SK-N-SH (cell line): ENCODE results near the gene FBXL7. TPM values are rescaled to one million over a fixed set of nuclear protein-coding genes. Genes with fewer than 3 reads are reported as not detected.

ENCODE experiments used
- CTCF ChIA-PET: fragments of 300-600, 350-600 bp; formaldehyde crosslinking; extraction: SDS; loops from one replicate; lab custom pipeline; 2021; lab: Yijun Ruan, JAX
- POLR2A ChIA-PET: fragments of 350-600 bp; sonication (Branson Sonifier 250); formaldehyde crosslinking; extraction: SDS; loops from one replicate; lab custom pipeline; 2020; ENCODE audit warnings: antibody characterized with exemption, inconsistent platforms; lab: Yijun Ruan, JAX
- DNase-seq: peaks from one replicate; pipeline ENCODE4 v3.0.0; 2012
- H2AFZ ChIP-seq: fragments of 200-600 bp; sonication (generic); 2 replicates; pipeline ENCODE4 v1.8.1; 2016; ENCODE audit warnings: antibody characterized with exemption, mild to moderate bottlenecking, low read depth
- H3F3A ChIP-seq: fragments of 200-600 bp; sonication (generic); replicated peaks from 2 replicates; pipeline ENCODE3; 2016; ENCODE audit warnings: antibody characterized with exemption, mild to moderate bottlenecking; ENCODE audit not compliant: insufficient read depth
- H3K27ac ChIP-seq, 2 experiments: fragments of 200-500 bp in 1 of 2; fragments of 200-600 bp in 1 of 2; sonication (Bioruptor generic) in 1 of 2; sonication (generic), shearing (Covaris generic) in 1 of 2; 2 replicates each; pipeline versions ENCODE4 v1.5.1 to v1.6.1; 2014 to 2016; ENCODE audit warnings: low read depth in 2 of 2, inconsistent platforms in 1 of 2, low read length in 1 of 2, mild to moderate bottlenecking in 1 of 2, mixed read lengths in 1 of 2
- H3K27me3 ChIP-seq: fragments of 200-600 bp; sonication (generic), shearing (Covaris generic); 2 replicates; pipeline ENCODE4 v1.6.1; 2016; ENCODE audit warnings: mixed run types; ENCODE audit not compliant: insufficient read depth
- H3K36me3 ChIP-seq, 2 experiments: fragments of 200-500 bp in 1 of 2; fragments of 200-600 bp in 1 of 2; sonication (Bioruptor generic) in 1 of 2; sonication (generic) in 1 of 2; replicated peaks in 1 of 2; 2 replicates each; pipeline versions ENCODE3 to v1.5.1; 2014 to 2016; ENCODE audit warnings: low read length in 1 of 2, mild to moderate bottlenecking in 1 of 2; ENCODE audit not compliant: insufficient read depth in 2 of 2, control insufficient read depth in 1 of 2
- H3K4me1 ChIP-seq, 2 experiments: fragments of 200-500 bp in 1 of 2; fragments of 200-600 bp in 1 of 2; sonication (Bioruptor generic) in 1 of 2; sonication (generic), shearing (Covaris generic) in 1 of 2; 2 replicates each; pipeline versions ENCODE4 v1.5.1 to v1.6.1; 2014 to 2016; ENCODE audit warnings: low read depth in 1 of 2, low read length in 1 of 2, mixed run types in 1 of 2; ENCODE audit not compliant: insufficient read depth in 2 of 2, control insufficient read depth in 1 of 2
- H3K4me2 ChIP-seq: fragments of 200-600 bp; sonication (generic), shearing (Covaris generic); 2 replicates; pipeline ENCODE4 v1.6.1; 2017; ENCODE audit warnings: mixed run types
- H3K4me3 ChIP-seq, 2 experiments: fragments of 200-500 bp in 1 of 2; fragments of 200-600 bp in 1 of 2; sonication (Bioruptor generic) in 1 of 2; sonication (generic), shearing (Covaris generic) in 1 of 2; 2 replicates each; pipeline versions ENCODE4 v1.5.1 to v1.8.1; 2014 to 2016; ENCODE audit warnings: low read depth in 2 of 2, inconsistent platforms in 1 of 2, low read length in 1 of 2, mild to moderate bottlenecking in 1 of 2, mixed read lengths in 1 of 2, moderate library complexity in 1 of 2
- H3K79me2 ChIP-seq: fragments of 200-600 bp; sonication (generic); 2 replicates; pipeline ENCODE4 v1.8.1; 2017; ENCODE audit warnings: mild to moderate bottlenecking; ENCODE audit not compliant: insufficient read depth
- H3K9ac ChIP-seq: fragments of 200-600 bp; sonication (generic); 2 replicates; pipeline ENCODE4 v1.6.1; 2017; ENCODE audit warnings: mixed run types
- H3K9me2 ChIP-seq: fragments of 200-600 bp; sonication (generic); 2 replicates; pipeline ENCODE4 v1.6.1; 2017; ENCODE audit warnings: mixed run types
- H3K9me3 ChIP-seq: fragments of 200-600 bp; sonication (generic); 2 replicates; pipeline ENCODE4 v1.6.1; 2017; ENCODE audit warnings: mixed run types, mild to moderate bottlenecking, moderate library complexity
- H4K20me1 ChIP-seq: fragments of 200-600 bp; sonication (generic); 2 replicates; pipeline ENCODE4 v1.6.1; 2017; ENCODE audit warnings: mild to moderate bottlenecking, mixed run types; ENCODE audit not compliant: insufficient read depth
- CHD2 ChIP-seq: fragments of 150-350 bp; IDR thresholded peaks from 2 replicates; pipeline ENCODE4 v1.6.1; 2018; ENCODE audit warnings: low read length; ENCODE audit not compliant: partially characterized antibody
- EZH2phosphoT487 ChIP-seq: fragments of 200-600 bp; sonication (generic); IDR thresholded peaks from 2 replicates; pipeline ENCODE4 v1.6.1; 2017; ENCODE audit warnings: low read depth, mixed run types, mild to moderate bottlenecking, antibody characterized with exemption, moderate library complexity, borderline replicate concordance
- FOSL2 ChIP-seq: IDR thresholded peaks from 2 replicates; pipeline ENCODE4 v1.4.0; 2012; ENCODE audit warnings: low read depth, mild to moderate bottlenecking, moderate library complexity, borderline replicate concordance
- FOXJ3 ChIP-seq: sonication (generic); formaldehyde crosslinking; IDR thresholded peaks from 2 replicates; pipeline ENCODE4 v1.5.1; 2020; ENCODE audit warnings: mild to moderate bottlenecking, missing genetic modification reagents
- GABPA ChIP-seq: IDR thresholded peaks from 2 replicates; pipeline ENCODE4 v1.4.0; 2012; ENCODE audit warnings: low read depth, mild to moderate bottlenecking
- GATA2 ChIP-seq: sonication (generic); formaldehyde crosslinking; IDR thresholded peaks from 2 replicates; pipeline ENCODE4 v1.5.0; 2020; ENCODE audit warnings: mild to moderate bottlenecking, missing genetic modification reagents
- IRF3 ChIP-seq: fragments of 150-350 bp; IDR thresholded peaks from 2 replicates; pipeline ENCODE4 v1.6.1; 2016; ENCODE audit warnings: mild to moderate bottlenecking, low read depth, low read length
- MAX ChIP-seq: IDR thresholded peaks from 2 replicates; pipeline ENCODE4 v1.4.0; 2012; ENCODE audit warnings: low read depth
- MEF2A ChIP-seq: IDR thresholded peaks from 2 replicates; pipeline ENCODE4 v1.4.0; 2012; ENCODE audit warnings: low read depth, borderline replicate concordance
- MXI1 ChIP-seq: IDR thresholded peaks from 2 replicates; pipeline ENCODE4 v1.6.1; 2012; ENCODE audit warnings: mild to moderate bottlenecking, low read depth, low read length, improper control_type of control experiment
- RAD21 ChIP-seq: IDR thresholded peaks from 2 replicates; pipeline ENCODE4 v1.6.1; 2012; ENCODE audit warnings: mild to moderate bottlenecking, low read length
- RFX5 ChIP-seq: IDR thresholded peaks from 2 replicates; pipeline ENCODE4 v1.6.1; 2012; ENCODE audit warnings: mild to moderate bottlenecking, improper control_type of control experiment, low read length
- RXRA ChIP-seq: IDR thresholded peaks from 2 replicates; pipeline ENCODE4 v1.4.0; 2012; ENCODE audit warnings: low read depth, mild to moderate bottlenecking, borderline replicate concordance
- TAF1 ChIP-seq: IDR thresholded peaks from 2 replicates; pipeline ENCODE4 v1.6.1; 2012; ENCODE audit warnings: low read depth, mild to moderate bottlenecking, low read length, moderate library complexity, borderline replicate concordance
- TEAD4 ChIP-seq: IDR thresholded peaks from 2 replicates; pipeline ENCODE4 v1.4.0; 2012; ENCODE audit warnings: mild to moderate bottlenecking, borderline replicate concordance; ENCODE audit not compliant: insufficient read depth
- YY1 ChIP-seq: IDR thresholded peaks from 2 replicates; pipeline ENCODE4 v1.4.0; 2012; ENCODE audit warnings: low read depth, mild to moderate bottlenecking
- WGBS: methylation state at CpG from one replicate; pipeline ENCODE4 v1.1.6; 2017; ENCODE audit warnings: low lambda C conversion rate; 5-methylcytosine and 5-hydroxymethylcytosine counted together
- polyA plus RNA-seq, 3 experiments: library from polyadenylated mRNA; depleted of rRNA; stranded (reverse); fragments of >200 nt; gene quantifications; 2 replicates each; pipeline ENCODE4 v1.2.3, GENCODE V29; 2012
- TF ChIP-seq, protein P1 (sequence below): IDR thresholded peaks from 2 replicates; pipeline ENCODE4 v1.4.0; 2012; ENCODE audit warnings: low read depth, borderline replicate concordance

The FBXL7 gene
- polyA plus RNA-seq, 1 of the 3 experiments (the other 2 are of a cell fraction), result 7.0 TPM

- peaks cover 0 to 2% of the 10 kb centered on the region in 2 experiments; a peak in 1 of 4 replicates for H3K4me1 ChIP-seq
- H3K4me2 ChIP-seq, result no peak overlapping the region
- DNase-seq, result no peak
- H3K4me3 ChIP-seq, result no peak overlapping the region
- CTCF ChIA-PET, result interaction anchor here (0.6 to 0.9 kb wide), 3 partner anchors 8 to 987 kb away, joined by 3 read pairs; no protein-coding TSS in a partner anchor
- no peaks in the 10 kb centered on the region for H3K27me3 ChIP-seq
- peaks cover 4 to 18% of the 10 kb centered on the region in 2 experiments for H3K36me3 ChIP-seq
- no peaks in the 10 kb centered on the region for H4K20me1 ChIP-seq
- 83% methylated on average over 2 of the region's 2 CpGs for WGBS
- no peaks in the 10 kb centered on the region for H3K9me3 ChIP-seq
- no peak overlapping the region for H3K9ac ChIP-seq
- H3K79me2 ChIP-seq, result peaks cover 6% of the 10 kb centered on the region
- no peak overlapping the region for H3K27ac ChIP-seq
- no peak for TF ChIP-seq FOSL2
- TF ChIP-seq RFX5, result no peak
- no peaks in the 10 kb centered on the region for H3K9me2 ChIP-seq
- H3F3A ChIP-seq, result no peaks in the 10 kb centered on the region
- no peak overlapping the region for H2AFZ ChIP-seq
- POLR2A ChIA-PET, result no interaction called here
Measured at GRCh38 chr5:15558240-15558639, 58.3 kb downstream of the FBXL7 start.

DNA sequence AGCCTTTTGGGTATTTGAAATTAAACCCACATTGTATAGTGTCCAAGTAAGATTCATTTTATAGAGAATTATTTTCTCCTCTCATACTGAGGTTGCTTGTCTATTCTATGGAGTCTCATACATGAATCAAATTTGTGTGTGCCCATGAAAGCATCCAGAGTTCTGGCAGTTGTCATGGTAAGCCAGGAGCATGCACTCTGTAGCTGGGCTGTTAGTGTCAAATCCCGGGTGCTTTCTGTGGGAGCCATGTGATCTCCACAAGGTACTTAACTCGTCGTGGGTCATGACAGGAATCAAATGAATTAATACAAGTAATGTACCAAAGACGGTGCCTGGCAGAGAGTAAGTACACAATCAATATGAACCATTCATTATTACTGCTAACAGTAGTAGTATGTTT is 58.7 kb downstream of the FBXL7 start:
- TF ChIP-seq YY1 (no peak), FOSL2 (no peak), MXI1 (no peak), CHD2 (no peak)
- TF ChIP-seq, protein P1, sequence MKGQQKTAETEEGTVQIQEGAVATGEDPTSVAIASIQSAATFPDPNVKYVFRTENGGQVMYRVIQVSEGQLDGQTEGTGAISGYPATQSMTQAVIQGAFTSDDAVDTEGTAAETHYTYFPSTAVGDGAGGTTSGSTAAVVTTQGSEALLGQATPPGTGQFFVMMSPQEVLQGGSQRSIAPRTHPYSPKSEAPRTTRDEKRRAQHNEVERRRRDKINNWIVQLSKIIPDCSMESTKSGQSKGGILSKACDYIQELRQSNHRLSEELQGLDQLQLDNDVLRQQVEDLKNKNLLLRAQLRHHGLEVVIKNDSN, result no peak

GRCh38 chr5:15560421-15560820 is 60.4 kb downstream of the FBXL7 start:
- H3K4me1 ChIP-seq, result peaks cover 0 to 2% of the 10 kb centered on the region in 2 experiments; a peak in 1 of 4 replicates
- no peak overlapping the region for H2AFZ ChIP-seq
- H3K36me3 ChIP-seq, result peaks cover 4 to 18% of the 10 kb centered on the region in 2 experiments
- H3K9me3 ChIP-seq, result no peaks in the 10 kb centered on the region
- no peaks in the 10 kb centered on the region for H3F3A ChIP-seq
- no peaks in the 10 kb centered on the region for H3K9me2 ChIP-seq
- peaks cover 6% of the 10 kb centered on the region; the same call in 1 of the 2 replicates for H3K79me2 ChIP-seq
- no peak overlapping the region for H3K9ac ChIP-seq
- ChIA-PET POLR2A (no interaction called here), CTCF (no interaction called here)
- H3K27ac ChIP-seq, result no peak overlapping the region
- no peak overlapping the region for H3K4me3 ChIP-seq
- H3K4me2 ChIP-seq, result no peak overlapping the region
- WGBS, result 87% methylated on average over 3 of the region's 3 CpGs
- H3K27me3 ChIP-seq, result no peaks in the 10 kb centered on the region
- no peak for DNase-seq
- H4K20me1 ChIP-seq, result no peaks in the 10 kb centered on the region
- TF ChIP-seq TEAD4, result no peak
- TF ChIP-seq GATA2 (CRISPR knock-in tag), result no peak
- no peak for TF ChIP-seq FOXJ3
- no peak for TF ChIP-seq TAF1
- TF ChIP-seq EZH2phosphoT487, result no peak
- TF ChIP-seq MAX, result no peak
- no peak for TF ChIP-seq MEF2A
- no peak for TF ChIP-seq RAD21
- TF ChIP-seq MXI1, result no peak
- TF ChIP-seq YY1, result no peak
- no peak for TF ChIP-seq GABPA
- TF ChIP-seq RXRA, result no peak
- TF ChIP-seq IRF3, result no peak
- TF ChIP-seq, all 33 proteins: peak for 0

More for the DNA sequence above, 58.7 kb downstream of the FBXL7 start:
- no peak overlapping the region for H3K4me2 ChIP-seq
- H3K36me3 ChIP-seq, result peaks cover 4 to 18% of the 10 kb centered on the region in 2 experiments
- H3K4me1 ChIP-seq, result peaks cover 0 to 2% of the 10 kb centered on the region in 2 experiments; a peak in 1 of 4 replicates
- H4K20me1 ChIP-seq, result no peaks in the 10 kb centered on the region
- H3K9ac ChIP-seq, result no peak overlapping the region
- ChIA-PET CTCF (interaction anchor here (0.6 to 0.7 kb wide), 2 partner anchors 8 to 987 kb away, joined by 3 read pairs; no protein-coding TSS in a partner anchor), POLR2A (no interaction called here)
- peaks cover 6% of the 10 kb centered on the region; the same call in 1 of the 2 replicates for H3K79me2 ChIP-seq
- WGBS, result 87% methylated on average over 4 of the region's 4 CpGs
- H3K27ac ChIP-seq, result no peak overlapping the region
- no peak overlapping the region for H3K4me3 ChIP-seq
- no peak for DNase-seq
- no peaks in the 10 kb centered on the region for H3K9me2 ChIP-seq
- no peaks in the 10 kb centered on the region for H3K27me3 ChIP-seq
- H3K9me3 ChIP-seq, result no peaks in the 10 kb centered on the region
- H3F3A ChIP-seq, result no peaks in the 10 kb centered on the region
- no peak overlapping the region for H2AFZ ChIP-seq
